ENCODE measurements around the gene DOC2A.

DNA sequence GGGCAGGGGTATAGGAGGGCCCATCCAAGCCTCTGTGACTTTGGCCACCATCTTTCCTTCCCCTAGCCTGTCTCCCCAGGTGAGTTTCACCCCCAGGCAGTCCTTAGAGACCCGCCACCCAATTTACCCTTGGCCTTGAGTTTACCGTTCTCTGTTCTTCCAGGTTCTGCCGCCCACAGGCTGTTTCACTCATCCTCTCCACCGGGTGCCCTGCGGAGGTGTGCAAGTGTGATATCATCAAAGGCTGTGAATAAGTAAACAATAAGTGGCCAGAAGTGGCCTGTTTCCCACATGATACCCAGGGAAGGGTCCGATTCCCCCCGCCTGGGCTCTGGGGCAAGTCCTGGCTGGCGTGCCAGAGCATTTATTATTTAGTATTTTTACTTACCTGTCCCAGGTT lies 35.4 kb upstream of the DOC2A start:
- TF ChIP-seq, protein P1, sequence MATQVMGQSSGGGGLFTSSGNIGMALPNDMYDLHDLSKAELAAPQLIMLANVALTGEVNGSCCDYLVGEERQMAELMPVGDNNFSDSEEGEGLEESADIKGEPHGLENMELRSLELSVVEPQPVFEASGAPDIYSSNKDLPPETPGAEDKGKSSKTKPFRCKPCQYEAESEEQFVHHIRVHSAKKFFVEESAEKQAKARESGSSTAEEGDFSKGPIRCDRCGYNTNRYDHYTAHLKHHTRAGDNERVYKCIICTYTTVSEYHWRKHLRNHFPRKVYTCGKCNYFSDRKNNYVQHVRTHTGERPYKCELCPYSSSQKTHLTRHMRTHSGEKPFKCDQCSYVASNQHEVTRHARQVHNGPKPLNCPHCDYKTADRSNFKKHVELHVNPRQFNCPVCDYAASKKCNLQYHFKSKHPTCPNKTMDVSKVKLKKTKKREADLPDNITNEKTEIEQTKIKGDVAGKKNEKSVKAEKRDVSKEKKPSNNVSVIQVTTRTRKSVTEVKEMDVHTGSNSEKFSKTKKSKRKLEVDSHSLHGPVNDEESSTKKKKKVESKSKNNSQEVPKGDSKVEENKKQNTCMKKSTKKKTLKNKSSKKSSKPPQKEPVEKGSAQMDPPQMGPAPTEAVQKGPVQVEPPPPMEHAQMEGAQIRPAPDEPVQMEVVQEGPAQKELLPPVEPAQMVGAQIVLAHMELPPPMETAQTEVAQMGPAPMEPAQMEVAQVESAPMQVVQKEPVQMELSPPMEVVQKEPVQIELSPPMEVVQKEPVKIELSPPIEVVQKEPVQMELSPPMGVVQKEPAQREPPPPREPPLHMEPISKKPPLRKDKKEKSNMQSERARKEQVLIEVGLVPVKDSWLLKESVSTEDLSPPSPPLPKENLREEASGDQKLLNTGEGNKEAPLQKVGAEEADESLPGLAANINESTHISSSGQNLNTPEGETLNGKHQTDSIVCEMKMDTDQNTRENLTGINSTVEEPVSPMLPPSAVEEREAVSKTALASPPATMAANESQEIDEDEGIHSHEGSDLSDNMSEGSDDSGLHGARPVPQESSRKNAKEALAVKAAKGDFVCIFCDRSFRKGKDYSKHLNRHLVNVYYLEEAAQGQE (IDR thresholded peaks at IDR 0.05; ENCODE audit: insufficient read depth in 1 of 2, low read depth in 2 of 2, low read length in 1 of 2): no peak
- TF ChIP-seq, protein P2, sequence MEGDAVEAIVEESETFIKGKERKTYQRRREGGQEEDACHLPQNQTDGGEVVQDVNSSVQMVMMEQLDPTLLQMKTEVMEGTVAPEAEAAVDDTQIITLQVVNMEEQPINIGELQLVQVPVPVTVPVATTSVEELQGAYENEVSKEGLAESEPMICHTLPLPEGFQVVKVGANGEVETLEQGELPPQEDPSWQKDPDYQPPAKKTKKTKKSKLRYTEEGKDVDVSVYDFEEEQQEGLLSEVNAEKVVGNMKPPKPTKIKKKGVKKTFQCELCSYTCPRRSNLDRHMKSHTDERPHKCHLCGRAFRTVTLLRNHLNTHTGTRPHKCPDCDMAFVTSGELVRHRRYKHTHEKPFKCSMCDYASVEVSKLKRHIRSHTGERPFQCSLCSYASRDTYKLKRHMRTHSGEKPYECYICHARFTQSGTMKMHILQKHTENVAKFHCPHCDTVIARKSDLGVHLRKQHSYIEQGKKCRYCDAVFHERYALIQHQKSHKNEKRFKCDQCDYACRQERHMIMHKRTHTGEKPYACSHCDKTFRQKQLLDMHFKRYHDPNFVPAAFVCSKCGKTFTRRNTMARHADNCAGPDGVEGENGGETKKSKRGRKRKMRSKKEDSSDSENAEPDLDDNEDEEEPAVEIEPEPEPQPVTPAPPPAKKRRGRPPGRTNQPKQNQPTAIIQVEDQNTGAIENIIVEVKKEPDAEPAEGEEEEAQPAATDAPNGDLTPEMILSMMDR (IDR thresholded peaks at IDR 0.05): no peak
- no peak for TF ChIP-seq POLR2AphosphoS5 (IDR thresholded peaks at IDR 0.05; ENCODE audit: low read depth, low read length)
- no peak for TF ChIP-seq SIN3A (IDR thresholded peaks at IDR 0.05; ENCODE audit: borderline replicate concordance, insufficient read depth, low read depth, low read length)
- no peak for TF ChIP-seq TCF7L2 (IDR thresholded peaks at IDR 0.05; ENCODE audit: low read depth, low read length)
